ENCODE results near the gene PHF20.

- TF ChIP-seq CTCF (IDR thresholded peaks at IDR 0.05): no peak
- TF ChIP-seq POLR2A (IDR thresholded peaks at IDR 0.05): no peak
These were observed 132.0 kb downstream of the PHF20 start for GRCh38 chr20:35903843-35904242.

Measured in gastroesophageal sphincter (tissue), 3 donors.